Epithelial cell of umbilical artery (primary cell): ENCODE results near the gene SLAMF9. TPM values are rescaled to one million over a fixed set of nuclear protein-coding genes. Genes with fewer than 3 reads are reported as not detected.

ENCODE experiments used
- total RNA-seq: library from RNA; depleted of rRNA; stranded (reverse); fragments of >200 nt; gene quantifications from 2 replicates; pipeline ENCODE4 v1.2.3, GENCODE V29; 2014

SLAMF9 gene
- not detected in 2 replicates for total RNA-seq

GRCh38 chr1:159953536-159954515 is at the start of gene SLAMF9:
SLAMF9 (minus strand) TSS chr1:159954237; CDS start chr1:159954137, 100 bp downstream.

GRCh38 chr1:159945483-159946241 is 8.4 kb downstream of the SLAMF9 start, which contains the start of gene IGSF9:
IGSF9 (minus strand) TSS chr1:159945613; CDS start chr1:159943454, 2,159 bp downstream.

GRCh38 chr1:159924791-159925718 is 29.0 kb downstream of the SLAMF9 start, which contains the start of gene TAGLN2:
TAGLN2 (minus strand) TSS chr1:159925507; CDS start chr1:159920509, 4,998 bp downstream.

Other genes starting within 250 kb of the SLAMF9 start
- gene CRP, start 239.6 kb downstream of the SLAMF9 start, total RNA-seq, result 0.32 TPM in 1 of 2 replicates, not detected in the other
- 241 and 316 TPM in 2 replicates for gene DUSP23, start 173.3 kb downstream of the SLAMF9 start, total RNA-seq
- gene FCRL6, start 151.9 kb downstream of the SLAMF9 start, total RNA-seq, result under 0.01 and 0.30 TPM in 2 replicates
- gene SLAMF8, start 127.4 kb downstream of the SLAMF9 start, total RNA-seq, result not detected in 2 replicates
- under 0.01 TPM in 1 of 2 replicates, not detected in the other for gene VSIG8, start 91.6 kb downstream of the SLAMF9 start, total RNA-seq
- gene CFAP45, start 54.1 kb downstream of the SLAMF9 start, total RNA-seq, result 1.5 and 1.9 TPM in 2 replicates
- gene TAGLN2, start 28.7 kb downstream of the SLAMF9 start, total RNA-seq, result 507 and 711 TPM in 2 replicates
- gene IGSF9, start 8.6 kb downstream of the SLAMF9 start, total RNA-seq, result not detected in 2 replicates
- 2.9 and 3.8 TPM in 2 replicates for gene PIGM, start 77.8 kb upstream of the SLAMF9 start, total RNA-seq
- gene KCNJ10, start 115.9 kb upstream of the SLAMF9 start, total RNA-seq, result not detected in 2 replicates
- not detected in 2 replicates for gene KCNJ9, start 127.3 kb upstream of the SLAMF9 start, total RNA-seq
- gene IGSF8, start 144.4 kb upstream of the SLAMF9 start, total RNA-seq, result 10.1 and 13.8 TPM in 2 replicates
- gene ATP1A2, start 161.5 kb upstream of the SLAMF9 start, total RNA-seq, result not detected in 2 replicates
- gene ATP1A4, start 197.4 kb upstream of the SLAMF9 start, total RNA-seq, result not detected in 2 replicates
- not detected in 2 replicates for gene CASQ1, start 236.3 kb upstream of the SLAMF9 start, total RNA-seq